Thyroid gland (tissue), 4 donors: ENCODE results near the gene ZNF358.

Experiments used
- CTCF ChIP-seq, 6 experiments: fragments of 200-600 bp in 3 of 6; fragments of 450-650 bp in 3 of 6; sonication (generic) in 3 of 6; IDR thresholded peaks; one replicate each; pipeline ENCODE4 v1.5.1; 2016 to 2019; ENCODE audit warnings: antibody characterized with exemption in 6 of 6, mild to moderate bottlenecking in 2 of 6, inconsistent platforms in 1 of 6, moderate library complexity in 1 of 6
- POLR2A ChIP-seq, 2 donors: fragments of 450-650 bp; IDR thresholded peaks; one replicate each; pipeline ENCODE4 v1.6.1; 2017; ENCODE audit warnings: antibody characterized with exemption in 2 of 2, mild to moderate bottlenecking in 2 of 2, moderate library complexity in 1 of 2

- TF ChIP-seq CTCF (IDR thresholded peaks at IDR 0.05) = no peak
- no peak for TF ChIP-seq POLR2A (IDR thresholded peaks at IDR 0.05)
Measured at GRCh38 chr19:7561325-7561724, 45.4 kb downstream of the ZNF358 start.
